ENCODE measurements around the gene AOPEP.
A peak's percentile ranks its signal among the peaks of the same experiment; 100 is the strongest.

Gene AOPEP

DNA sequence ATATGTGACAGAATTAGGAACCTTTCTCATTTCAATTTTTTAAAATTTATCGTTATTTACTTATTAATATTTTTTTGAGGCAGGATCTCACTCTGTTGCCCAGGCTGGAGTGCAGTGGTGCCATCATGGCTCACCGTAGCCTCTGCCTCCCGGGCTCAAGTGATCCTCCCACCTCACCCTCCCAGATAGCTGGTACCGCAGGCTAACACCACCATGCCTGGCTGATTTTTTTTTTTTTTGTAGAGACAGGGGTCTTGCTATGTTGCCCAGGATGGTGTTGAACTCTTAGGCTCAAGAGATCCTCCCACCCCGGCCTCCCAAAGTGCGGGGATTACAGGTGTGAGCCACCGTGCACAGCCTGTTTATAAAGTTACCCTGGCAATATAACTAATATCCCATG is 275.2 kb downstream of the AOPEP start:
- TF ChIP-seq, protein P1, sequence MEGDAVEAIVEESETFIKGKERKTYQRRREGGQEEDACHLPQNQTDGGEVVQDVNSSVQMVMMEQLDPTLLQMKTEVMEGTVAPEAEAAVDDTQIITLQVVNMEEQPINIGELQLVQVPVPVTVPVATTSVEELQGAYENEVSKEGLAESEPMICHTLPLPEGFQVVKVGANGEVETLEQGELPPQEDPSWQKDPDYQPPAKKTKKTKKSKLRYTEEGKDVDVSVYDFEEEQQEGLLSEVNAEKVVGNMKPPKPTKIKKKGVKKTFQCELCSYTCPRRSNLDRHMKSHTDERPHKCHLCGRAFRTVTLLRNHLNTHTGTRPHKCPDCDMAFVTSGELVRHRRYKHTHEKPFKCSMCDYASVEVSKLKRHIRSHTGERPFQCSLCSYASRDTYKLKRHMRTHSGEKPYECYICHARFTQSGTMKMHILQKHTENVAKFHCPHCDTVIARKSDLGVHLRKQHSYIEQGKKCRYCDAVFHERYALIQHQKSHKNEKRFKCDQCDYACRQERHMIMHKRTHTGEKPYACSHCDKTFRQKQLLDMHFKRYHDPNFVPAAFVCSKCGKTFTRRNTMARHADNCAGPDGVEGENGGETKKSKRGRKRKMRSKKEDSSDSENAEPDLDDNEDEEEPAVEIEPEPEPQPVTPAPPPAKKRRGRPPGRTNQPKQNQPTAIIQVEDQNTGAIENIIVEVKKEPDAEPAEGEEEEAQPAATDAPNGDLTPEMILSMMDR (IDR thresholded peaks at IDR 0.05; ENCODE audit: insufficient read depth, low read length, poor library complexity, severe bottlenecking): no peak
- Histone ChIP-seq H3K4me3 (replicated peaks; ENCODE audit: low read depth, low read length) (no peak overlapping the region), H3K27me3 (replicated peaks; ENCODE audit: control insufficient read depth, insufficient read depth, low read length) (no peaks in the 10 kb centered on the region), H3K36me3 (ENCODE audit: control insufficient read depth, insufficient read depth, low read length) (no peaks in the 10 kb centered on the region)
- no peak for DNase-seq (ENCODE audit: extremely low read depth, insufficient read length)

DNA sequence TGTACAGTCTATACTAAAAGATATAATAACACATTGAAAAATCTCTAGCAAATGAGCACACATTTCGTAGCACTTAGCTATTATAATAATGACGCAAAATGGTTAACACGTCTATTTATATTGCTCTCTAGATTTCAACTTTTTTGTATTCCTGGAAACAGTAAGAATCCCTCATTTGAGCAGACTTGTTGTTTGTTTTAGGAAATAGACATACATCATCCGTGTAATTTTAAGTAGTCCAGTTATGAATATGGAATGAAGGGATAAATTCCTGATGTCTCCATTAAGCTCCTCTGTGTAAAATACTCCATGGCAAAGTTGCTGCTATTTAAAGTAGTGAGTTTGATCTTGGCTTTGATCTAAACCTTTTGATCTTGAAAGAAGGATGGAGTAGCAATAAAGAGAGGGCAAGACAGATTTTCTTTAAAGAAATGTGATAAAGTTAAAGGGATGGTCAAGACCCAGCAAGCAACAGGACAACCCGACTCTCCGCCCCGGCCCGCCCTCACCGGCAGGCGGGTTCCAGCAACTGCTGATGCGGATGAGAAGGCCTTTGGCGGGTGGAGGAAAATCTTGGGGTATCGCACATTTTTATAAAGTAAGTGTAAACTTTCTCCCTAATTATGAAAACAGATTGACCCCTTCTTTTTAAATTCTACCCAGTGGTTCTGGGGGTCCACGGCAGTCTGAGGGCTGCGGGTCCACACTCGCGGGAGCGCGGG is 277.4 kb downstream of the AOPEP start:
- DNase-seq (ENCODE audit: extremely low read depth, insufficient read length): peak; percentile 52
- TF ChIP-seq, protein P1 (IDR thresholded peaks at IDR 0.05; ENCODE audit: insufficient read depth, low read length, poor library complexity, severe bottlenecking): no peak
- Histone ChIP-seq H3K36me3 (ENCODE audit: control insufficient read depth, insufficient read depth, low read length) (no peaks in the 10 kb centered on the region), H3K27me3 (replicated peaks; ENCODE audit: control insufficient read depth, insufficient read depth, low read length) (no peaks in the 10 kb centered on the region), H3K4me3 (replicated peaks; ENCODE audit: low read depth, low read length) (peak overlapping the region; percentile 73)

DNA sequence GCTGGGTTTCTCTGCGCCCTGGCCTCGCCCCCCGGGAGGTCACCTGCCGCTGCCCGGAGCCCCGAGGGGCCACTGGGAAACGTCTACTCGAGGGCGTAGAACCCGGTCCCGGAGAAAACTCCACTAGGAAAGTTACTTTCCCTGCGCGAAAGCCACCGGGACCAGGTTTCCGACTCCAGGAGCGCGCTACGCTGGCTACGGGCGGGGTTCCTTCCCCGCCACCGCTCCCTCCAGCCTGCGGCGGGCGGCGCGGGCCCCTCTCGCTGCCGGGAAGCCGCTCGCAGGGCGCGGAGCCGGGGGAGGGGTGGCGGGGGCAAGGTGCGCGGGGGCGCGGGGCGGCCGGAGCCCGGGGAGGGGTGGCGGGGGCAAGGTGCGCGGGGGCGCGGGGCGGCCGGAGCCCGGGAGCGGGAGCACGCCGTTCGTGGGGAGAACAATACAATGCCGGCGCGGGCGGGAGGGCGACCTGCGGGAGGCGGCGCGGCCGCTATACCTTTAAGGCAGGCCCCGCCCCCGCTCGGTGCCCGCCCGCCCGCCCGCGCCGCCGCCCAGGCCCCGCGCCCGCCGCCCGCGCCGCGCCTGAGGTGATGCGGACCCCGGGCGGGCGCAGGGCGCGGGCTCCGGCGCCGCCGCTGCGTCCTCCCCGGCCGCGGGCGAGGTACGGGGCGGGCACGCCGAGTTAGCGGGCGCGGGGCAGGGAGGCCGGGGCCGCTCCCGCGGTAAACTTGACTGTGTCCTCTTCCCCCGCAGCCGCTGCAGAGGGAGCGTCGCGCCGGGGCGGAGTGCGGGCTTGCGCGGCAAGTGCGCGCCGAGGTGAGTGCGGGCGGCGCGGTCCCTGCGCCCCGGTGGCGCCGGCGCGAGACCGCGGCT is 278.1 kb downstream of the AOPEP start:
- Histone ChIP-seq H3K4me3 (replicated peaks; ENCODE audit: low read depth, low read length) (peak overlapping the region; percentile 73), H3K27me3 (replicated peaks; ENCODE audit: control insufficient read depth, insufficient read depth, low read length) (no peaks in the 10 kb centered on the region), H3K36me3 (ENCODE audit: control insufficient read depth, insufficient read depth, low read length) (no peaks in the 10 kb centered on the region)
- TF ChIP-seq, protein P1 (IDR thresholded peaks at IDR 0.05; ENCODE audit: insufficient read depth, low read length, poor library complexity, severe bottlenecking): no peak
- peak; percentile 49 for DNase-seq (ENCODE audit: extremely low read depth, insufficient read length)

DNA sequence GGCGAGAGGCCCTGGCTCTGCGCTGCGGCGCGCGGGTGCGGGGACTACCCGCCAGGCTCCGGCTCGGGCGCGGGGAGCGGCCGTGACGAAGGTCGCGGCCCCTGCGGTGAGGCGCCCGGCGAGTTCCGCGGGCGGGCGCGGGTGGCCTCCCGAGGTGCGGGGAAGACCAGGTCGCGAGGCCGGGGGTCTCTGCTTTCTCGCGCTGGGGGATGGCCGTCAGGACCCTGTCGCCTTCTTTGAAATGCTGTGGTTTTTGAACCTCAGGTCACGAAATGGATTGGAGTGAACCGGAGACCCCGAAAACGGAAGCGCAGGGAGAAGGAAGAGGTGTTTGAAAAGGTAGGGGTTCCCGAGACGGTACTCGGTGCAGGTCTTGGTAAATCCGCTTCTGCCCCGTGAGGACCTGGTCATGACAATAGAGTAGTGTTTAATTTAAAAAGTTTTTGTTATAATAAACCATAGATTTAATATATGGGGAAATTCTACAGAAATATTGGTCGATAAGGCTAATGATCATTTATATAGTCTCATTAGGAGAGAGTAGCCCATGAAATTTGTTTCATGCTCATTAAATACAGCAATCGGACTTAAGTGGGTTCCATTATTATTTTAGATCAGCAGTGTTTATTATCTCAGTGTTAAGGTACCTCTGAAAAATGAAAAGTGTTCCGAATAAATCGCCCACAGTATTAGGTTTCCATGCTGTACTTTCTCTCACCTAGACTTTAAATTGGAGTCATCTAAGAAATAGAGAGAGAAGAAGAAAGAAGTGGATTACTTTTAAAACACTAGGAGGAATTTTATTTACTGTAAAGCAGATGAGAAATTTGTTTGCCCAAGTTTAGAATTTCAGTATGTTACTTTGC is 279.0 kb downstream of the AOPEP start:
- no peaks in the 10 kb centered on the region for H3K27me3 ChIP-seq (replicated peaks; ENCODE audit: control insufficient read depth, insufficient read depth, low read length)
- no peak for DNase-seq (ENCODE audit: extremely low read depth, insufficient read length)
- TF ChIP-seq, protein P1 (IDR thresholded peaks at IDR 0.05; ENCODE audit: insufficient read depth, low read length, poor library complexity, severe bottlenecking): no peak
- H3K36me3 ChIP-seq (ENCODE audit: control insufficient read depth, insufficient read depth, low read length): no peaks in the 10 kb centered on the region
- peak overlapping the region; percentile 73 for H3K4me3 ChIP-seq (replicated peaks; ENCODE audit: low read depth, low read length)

DNA sequence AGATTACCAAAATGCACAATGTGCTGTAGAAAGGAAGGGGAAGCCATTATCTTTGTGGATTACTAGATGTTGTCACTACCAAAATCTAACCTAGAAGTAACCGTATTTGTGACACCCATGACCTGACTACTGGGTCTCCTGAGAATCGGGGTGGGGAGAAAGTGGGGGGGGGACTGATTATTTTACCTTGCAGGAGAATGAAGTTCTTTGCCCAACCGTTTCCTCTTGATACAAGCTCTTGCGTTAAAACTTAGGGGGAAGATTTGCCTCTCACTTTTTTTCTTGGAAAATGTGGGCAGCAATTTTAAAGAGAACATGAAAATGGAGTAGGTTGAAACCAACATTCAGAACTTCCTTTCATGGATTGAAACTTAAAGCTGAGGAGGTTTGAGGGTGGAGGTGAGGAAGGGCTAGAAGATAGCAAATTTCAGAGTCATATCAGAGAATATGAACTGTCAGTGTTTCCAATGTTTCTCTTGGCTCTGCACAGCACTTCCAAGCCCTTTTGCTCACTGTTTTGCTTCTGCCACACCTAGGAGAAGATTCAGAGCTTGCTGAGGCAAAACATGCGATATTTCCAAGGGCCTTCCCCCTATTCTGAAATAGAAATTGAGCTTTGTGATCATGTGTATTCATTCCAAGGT is 280.8 kb downstream of the AOPEP start:
- DNase-seq (ENCODE audit: extremely low read depth, insufficient read length): no peak
- TF ChIP-seq, protein P1 (IDR thresholded peaks at IDR 0.05; ENCODE audit: insufficient read depth, low read length, poor library complexity, severe bottlenecking): no peak
- H3K27me3 ChIP-seq (replicated peaks; ENCODE audit: control insufficient read depth, insufficient read depth, low read length): no peaks in the 10 kb centered on the region
- H3K36me3 ChIP-seq (ENCODE audit: control insufficient read depth, insufficient read depth, low read length): no peaks in the 10 kb centered on the region
- H3K4me3 ChIP-seq (replicated peaks; ENCODE audit: low read depth, low read length): no peak overlapping the region

Data from GM06990 (cell line).